IMR-90 (cell line): Measurements from ENCODE around the gene KDM5A. TPM values are rescaled to one million over a fixed set of nuclear protein-coding genes. Genes with fewer than 3 reads are reported as not detected.

Source experiments
- ATAC-seq: fragments of 200-7000 bp; cut with Tn5 transposase; 2 replicates; pipeline ENCODE4 v1.9.1; 2020; ENCODE audit warnings: low read depth, mild to moderate bottlenecking, moderate library complexity
- BruUV-seq: library from RNA; stranded (reverse); fragments of 400-500 nt; replicated peaks from 2 replicates; lab custom pipeline; 2021; lab: Mats Ljungman, UMichigan
- CTCF ChIA-PET: fragments of 300-600 bp; formaldehyde crosslinking; extraction: SDS; loops from one replicate; lab custom pipeline; 2021; ENCODE audit warnings: antibody characterized with exemption; lab: Yijun Ruan, JAX
- POLR2A ChIA-PET: fragments of 300-600 bp; sonication (Branson Sonifier 250); formaldehyde crosslinking; loops from one replicate; lab custom pipeline; 2022; ENCODE audit warnings: antibody characterized with exemption; ENCODE audit not compliant: unreplicated experiment; lab: Charles Lee
- DNase-seq: peaks from one replicate; pipeline ENCODE4 v3.0.0; 2013
- H2AFZ ChIP-seq: replicated peaks from 2 replicates; pipeline ENCODE3; 2013; ENCODE audit warnings: low read length, mild to moderate bottlenecking; ENCODE audit not compliant: poor library complexity
- H2AK5ac ChIP-seq: 2 replicates; pipeline ENCODE4 v1.6.1; 2013; ENCODE audit warnings: low read depth, low read length, inconsistent platforms
- H2AK9ac ChIP-seq: replicated peaks from 2 replicates; pipeline ENCODE3; 2013; ENCODE audit warnings: mild to moderate bottlenecking, low read depth, low read length, moderate library complexity; ENCODE audit not compliant: poor library complexity
- H2BK120ac ChIP-seq: 2 replicates; pipeline ENCODE4 v1.6.1; 2013; ENCODE audit warnings: low read depth, low read length, inconsistent platforms
- H2BK15ac ChIP-seq: 3 replicates; pipeline ENCODE4 v1.6.1; 2013; ENCODE audit warnings: low read depth, low read length, inconsistent platforms
- H2BK20ac ChIP-seq: 2 replicates; pipeline ENCODE4 v1.6.1; 2013; ENCODE audit warnings: low read depth, mild to moderate bottlenecking, inconsistent platforms, low read length, moderate library complexity
- H2BK5ac ChIP-seq: 2 replicates; pipeline ENCODE4 v1.6.1; 2013; ENCODE audit warnings: mild to moderate bottlenecking, low read depth, low read length, inconsistent platforms; ENCODE audit not compliant: poor library complexity, severe bottlenecking
- H3K14ac ChIP-seq: replicated peaks from 2 replicates; pipeline ENCODE4 v1.6.1; 2013; ENCODE audit warnings: low read depth, low read length, inconsistent platforms
- H3K18ac ChIP-seq: 2 replicates; pipeline ENCODE4 v1.6.1; 2013; ENCODE audit warnings: low read depth, low read length, control low read depth
- H3K23ac ChIP-seq: 2 replicates; pipeline ENCODE4 v1.6.1; 2013; ENCODE audit warnings: low read depth, low read length, inconsistent platforms
- H3K27ac ChIP-seq: 2 replicates; pipeline ENCODE4 v1.5.1; 2013; ENCODE audit warnings: mild to moderate bottlenecking, control low read depth, low read length; ENCODE audit not compliant: insufficient read depth
- H3K27me3 ChIP-seq: 2 replicates; pipeline ENCODE4 v1.6.1; 2013; ENCODE audit warnings: low read length; ENCODE audit not compliant: control insufficient read depth, insufficient read depth
- H3K36me3 ChIP-seq: 2 replicates; pipeline ENCODE4 v1.6.1; 2013; ENCODE audit warnings: low read length, mixed read lengths; ENCODE audit not compliant: control insufficient read depth, insufficient read depth
- H3K4ac ChIP-seq: 2 replicates; pipeline ENCODE4 v1.6.1; 2013; ENCODE audit warnings: low read depth, low read length, inconsistent platforms
- H3K4me1 ChIP-seq: 2 replicates; pipeline ENCODE4 v1.6.1; 2013; ENCODE audit warnings: low read length, mixed read lengths; ENCODE audit not compliant: control insufficient read depth, insufficient read depth
- H3K4me2 ChIP-seq: 2 replicates; pipeline ENCODE4 v1.6.1; 2013; ENCODE audit warnings: low read depth, mild to moderate bottlenecking, control low read depth, low read length, moderate library complexity
- H3K4me3 ChIP-seq: 2 replicates; pipeline ENCODE4 v1.5.1; 2013; ENCODE audit warnings: low read depth, mild to moderate bottlenecking, control low read depth, low read length, moderate library complexity; ENCODE audit not compliant: insufficient read depth
- H3K56ac ChIP-seq: 2 replicates; pipeline ENCODE4 v1.6.1; 2013; ENCODE audit warnings: low read length, inconsistent platforms; ENCODE audit not compliant: insufficient read depth; ENCODE audit errors: extremely low read depth
- H3K79me1 ChIP-seq, 2 experiments: 2 replicates each; pipeline ENCODE4 v1.6.1; 2013; ENCODE audit warnings: low read length in 2 of 2, inconsistent platforms in 1 of 2, low read depth in 1 of 2
- H3K9ac ChIP-seq: 2 replicates; pipeline ENCODE4 v1.6.1; 2013; ENCODE audit warnings: low read depth, low read length, control low read depth
- H3K9me1 ChIP-seq: 2 replicates; pipeline ENCODE4 v1.6.1; 2013; ENCODE audit warnings: low read length, inconsistent platforms; ENCODE audit not compliant: insufficient read depth
- H3K9me3 ChIP-seq: 2 replicates; pipeline ENCODE4 v1.6.1; 2013; ENCODE audit warnings: low read length; ENCODE audit not compliant: control insufficient read depth, insufficient read depth
- H4K20me1 ChIP-seq: 2 replicates; pipeline ENCODE4 v1.6.1; 2013; ENCODE audit warnings: low read length, inconsistent platforms; ENCODE audit not compliant: insufficient read depth
- H4K5ac ChIP-seq: 2 replicates; pipeline ENCODE4 v1.6.1; 2013; ENCODE audit warnings: mild to moderate bottlenecking, low read depth, low read length, control low read depth
- H4K8ac ChIP-seq, 2 experiments: 2 replicates each; pipeline ENCODE4 v1.6.1; 2013; ENCODE audit warnings: low read depth in 2 of 2, low read length in 2 of 2, control low read depth in 1 of 2, inconsistent platforms in 1 of 2
- H4K91ac ChIP-seq: 2 replicates; pipeline ENCODE4 v1.6.1; 2013; ENCODE audit warnings: low read depth, low read length, inconsistent platforms; ENCODE audit not compliant: insufficient read depth
- BHLHE40 ChIP-seq: fragments of 150-350 bp; IDR thresholded peaks from 2 replicates; pipeline ENCODE4 v1.6.1; 2016; ENCODE audit warnings: mild to moderate bottlenecking, low read depth, low read length
- CEBPB ChIP-seq: IDR thresholded peaks from 2 replicates; pipeline ENCODE4 v1.6.1; 2012; ENCODE audit warnings: low read depth, low read length, improper control_type of control experiment
- FOS ChIP-seq: fragments of 150-350 bp; IDR thresholded peaks from 2 replicates; pipeline ENCODE4 v1.6.1; 2016; ENCODE audit warnings: low read depth, low read length
- MAFK ChIP-seq: IDR thresholded peaks from 2 replicates; pipeline ENCODE4 v1.6.1; 2012; ENCODE audit warnings: low read depth, low read length, improper control_type of control experiment
- NFE2L2 ChIP-seq: fragments of 150-350 bp; IDR thresholded peaks from 2 replicates; pipeline ENCODE4 v1.6.1; 2016; ENCODE audit warnings: low read depth, mild to moderate bottlenecking, low read length
- RAD21 ChIP-seq: IDR thresholded peaks from 2 replicates; pipeline ENCODE4 v1.6.1; 2012; ENCODE audit warnings: low read length, improper control_type of control experiment
- RCOR1 ChIP-seq: IDR thresholded peaks from 2 replicates; pipeline ENCODE4 v1.6.1; 2012; ENCODE audit warnings: mild to moderate bottlenecking, low read length, improper control_type of control experiment; ENCODE audit not compliant: insufficient replicate concordance
- USF2 ChIP-seq: fragments of 150-350 bp; IDR thresholded peaks from 2 replicates; pipeline ENCODE4 v1.6.1; 2017; ENCODE audit warnings: mild to moderate bottlenecking, antibody characterized with exemption, low read length, low read depth
- WGBS, 2 experiments: methylation state at CpG; one replicate each; pipeline versions ENCODE4 v1.1.5 to v1.1.7; 2013; ENCODE audit warnings: missing lambda C conversion rate in 2 of 2; ENCODE audit not compliant: insufficient read length in 1 of 2; ENCODE audit errors: extremely low coverage in 2 of 2; 5-methylcytosine and 5-hydroxymethylcytosine counted together
- dilution Hi-C: fragments of 300-500 bp; cut with HindIII; formaldehyde crosslinking; loops from one replicate; pipeline ENCODE4 v1.14.3; 2018; ENCODE audit warnings: low sequenced_read_pairs; ENCODE audit not compliant: unreplicated experiment
- in situ Hi-C: fragments of 300-500 bp; cut with MboI; formaldehyde crosslinking; loops from 3 replicates; pipeline ENCODE4 v1.14.3; 2019; ENCODE audit warnings: low sequenced_read_pairs, inconsistent platforms, mixed read lengths
- intact Hi-C: fragments of 100-400 bp; cut with micrococcal nuclease; formaldehyde crosslinking; loops from 2 replicates; pipeline ENCODE4 v1.10.0; 2022
- polyA plus RNA-seq, 3 experiments: library from polyadenylated mRNA; depleted of rRNA; stranded (reverse); fragments of >200 nt; gene quantifications; 2 replicates each; pipeline ENCODE4 v1.2.3, GENCODE V29; 2012; ENCODE audit warnings: low replicate concordance in 1 of 3
- total RNA-seq: library from RNA; depleted of rRNA; stranded (reverse); fragments of >200 nt; gene quantifications from 2 replicates; pipeline ENCODE4 v1.2.3, GENCODE V29; 2012

The KDM5A gene
- total and polyA plus RNA-seq, 2 of the 4 experiments (the other 2 are of a cell fraction) = 7.9 to 95.9 TPM

DNA sequence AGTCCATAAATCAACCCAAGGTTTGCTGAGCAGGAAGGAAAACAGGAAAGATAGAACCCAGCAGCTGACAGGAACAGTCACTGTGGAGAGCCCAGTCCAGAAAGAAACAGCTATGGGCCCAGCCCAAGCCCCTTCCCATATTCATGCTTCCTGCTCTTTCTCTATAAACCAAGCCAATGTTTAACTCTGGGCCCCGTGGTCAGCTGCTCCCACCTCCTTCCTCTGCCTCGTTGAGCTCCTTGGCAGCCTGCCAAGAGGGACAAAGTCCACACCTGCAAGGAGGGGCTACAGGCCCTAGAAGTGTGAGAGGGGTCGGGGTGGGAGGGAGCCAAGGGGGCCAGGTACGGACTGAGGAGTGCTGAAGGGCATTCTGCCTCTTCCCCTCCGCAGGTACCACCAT is 136.5 kb downstream of the KDM5A start:
- in situ Hi-C loops = no loop called here
- Histone ChIP-seq H2AFZ (no peak overlapping the region), H3K9me1 (0 out of 2 replicates have a peak, but pooled peaks cover 2% of the 10 kb centered on the region), H3K23ac (no peak overlapping the region), H3K79me1 (no peaks in the 10 kb centered on the region), H2BK15ac (no peak overlapping the region), H3K18ac (no peak overlapping the region), H2BK120ac (no peak overlapping the region), H2BK20ac (no peak overlapping the region), H3K4me2 (no peak overlapping the region), H3K4ac (no peak overlapping the region), H4K91ac (no peak overlapping the region), H4K20me1 (no peaks in the 10 kb centered on the region), H4K8ac (no peak overlapping the region), H2BK5ac (no peak overlapping the region), H3K36me3 (no peaks in the 10 kb centered on the region), H3K56ac (no peak overlapping the region), H3K4me3 (no peak overlapping the region), H3K14ac (no peak overlapping the region), H3K9ac (no peak overlapping the region), H3K27me3 (peaks cover 36% of the 10 kb centered on the region), H4K5ac (no peak overlapping the region), H3K27ac (no peak overlapping the region), H2AK9ac (no peak overlapping the region), H3K9me3 (no peaks in the 10 kb centered on the region), H3K4me1 (no peaks in the 10 kb centered on the region), H2AK5ac (no peak overlapping the region)
- no TSS peak for BruUV-seq
- no peak for ATAC-seq
- ChIA-PET CTCF (no interaction called here), POLR2A (no interaction called here)
- no peak for DNase-seq
- WGBS, 2 experiments = no CpG with 5 or more reads among the region's 5 CpGs
- dilution Hi-C loops = no loop called here
- TF ChIP-seq RCOR1 (no peak), MAFK (no peak), CEBPB (no peak), USF2 (no peak), NFE2L2 (no peak), BHLHE40 (no peak), RAD21 (no peak), FOS (no peak)
- intact Hi-C loops = no loop called here
